GM20000 (cell line): Measurements from ENCODE around the gene ELOVL5.
"Not testable (repeated sequence)": the region's sequence is repeated elsewhere in the genome, so short reads cannot be mapped to it uniquely, and the experiment has no call there.

Source experiments
- DNase-seq: peaks from one replicate; pipeline ENCODE4 v3.0.0; 2012; ENCODE audit warnings: low spot score
- CTCF ChIP-seq: IDR thresholded peaks from 2 replicates; pipeline ENCODE4 v1.5.1; 2012; ENCODE audit warnings: mild to moderate bottlenecking, control low read depth; ENCODE audit errors: extremely low read depth, missing control alignments

ELOVL5 gene

GRCh38 chr6:53325785-53326184 lies 23.0 kb downstream of the ELOVL5 start:
- no peak for TF ChIP-seq CTCF

GRCh38 chr6:53322188-53323029 lies 26.3 kb downstream of the ELOVL5 start:
- no peak for DNase-seq

More at GRCh38 chr6:53325785-53326184, 23.0 kb downstream of the ELOVL5 start:
- no peak for DNase-seq

DNA sequence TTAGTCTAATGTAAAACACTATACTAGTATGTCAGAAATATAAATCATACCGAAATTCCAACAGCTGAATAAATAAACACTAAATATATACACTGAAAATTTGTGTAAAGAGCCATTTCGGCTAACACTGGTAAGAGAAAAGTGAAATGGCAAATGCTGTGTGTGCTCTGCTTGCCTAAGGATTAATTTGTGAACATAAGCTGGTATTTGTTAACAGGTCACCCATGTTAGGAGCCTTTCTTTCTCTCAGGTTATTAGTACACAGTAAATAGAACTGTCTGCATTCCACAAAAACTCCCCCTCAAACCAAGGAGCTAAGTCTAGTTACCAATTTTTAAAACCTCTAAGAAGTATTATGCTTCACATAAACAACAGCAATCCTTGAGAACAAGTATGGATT lies 27.0 kb downstream of the ELOVL5 start:
- TF ChIP-seq CTCF = no peak
- DNase-seq = no peak

More at GRCh38 chr6:53322188-53323029, 26.3 kb downstream of the ELOVL5 start:
- TF ChIP-seq CTCF = no peak

- no peak for DNase-seq
- TF ChIP-seq CTCF = no peak
These were observed 27.8 kb downstream of the ELOVL5 start for GRCh38 chr6:53320964-53321363.

DNA sequence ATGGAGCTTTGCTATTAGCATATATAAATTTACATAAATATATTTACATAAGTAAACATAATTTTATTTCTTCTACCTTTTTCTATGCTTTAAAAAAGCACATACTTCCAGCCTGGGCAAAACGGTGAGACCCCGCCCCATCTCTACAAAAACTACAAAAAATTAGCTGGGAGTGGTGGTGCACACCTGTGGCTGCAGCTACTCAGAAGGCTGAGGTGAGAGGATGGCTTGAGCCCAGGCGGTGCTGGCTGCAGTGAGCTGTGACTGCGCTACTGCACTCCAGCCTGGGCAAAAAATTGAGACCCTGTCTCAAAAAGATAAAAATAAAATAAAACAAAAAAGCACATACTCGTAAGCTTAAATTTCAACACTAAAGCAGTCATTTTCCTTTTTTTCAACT lies 30.3 kb downstream of the ELOVL5 start:
- no peak for TF ChIP-seq CTCF
- no peak for DNase-seq

DNA sequence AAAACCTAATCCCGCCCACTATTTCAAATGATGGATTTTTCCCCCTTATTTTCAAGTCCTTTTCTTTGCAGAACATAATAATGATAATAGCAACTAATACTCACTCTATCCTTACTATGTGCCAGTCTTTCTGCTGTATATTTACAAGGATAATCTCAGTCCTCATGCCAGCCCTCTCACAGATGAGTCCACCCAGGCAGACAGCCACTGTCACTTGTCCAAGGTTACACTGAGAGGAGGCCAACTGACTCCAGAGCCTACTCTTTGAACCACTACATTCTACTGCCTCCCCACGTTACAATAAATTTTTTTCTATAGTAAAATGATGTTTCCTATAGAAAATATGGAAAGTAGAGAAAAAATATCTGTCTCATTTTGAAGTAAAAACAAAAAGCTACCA lies 30.9 kb downstream of the ELOVL5 start:
- DNase-seq = no peak
- TF ChIP-seq CTCF = no peak

DNA sequence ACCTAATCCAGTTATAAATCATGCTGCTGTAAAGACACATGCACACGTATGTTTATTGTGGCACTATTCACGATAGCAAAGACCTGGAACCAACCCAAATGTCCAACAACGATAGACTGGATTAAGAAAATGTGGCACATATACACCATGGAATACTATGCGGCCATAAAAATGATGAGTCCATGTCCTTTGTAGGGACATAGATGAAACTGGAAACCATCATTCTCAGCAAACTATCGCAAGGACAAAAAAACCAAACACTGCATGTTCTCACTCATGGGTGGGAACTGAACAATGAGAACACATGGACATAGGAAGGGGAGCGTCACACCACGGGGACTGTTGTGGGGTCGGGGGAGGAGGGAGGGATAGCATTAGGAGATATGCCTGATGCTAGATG lies 31.5 kb downstream of the ELOVL5 start:
- not testable (repeated sequence) for DNase-seq

GRCh38 chr6:53316142-53316541 lies 32.6 kb downstream of the ELOVL5 start:
- no peak for DNase-seq
- TF ChIP-seq CTCF = no peak
